Muscle of arm (tissue), 12 donors: Measurements from ENCODE around the gene WNT7A. TPM values are rescaled to one million over a fixed set of nuclear protein-coding genes. Genes with fewer than 3 reads are reported as not detected.

ENCODE experiments used
- DNase-seq: peaks from one replicate; pipeline ENCODE4 v3.0.0-alpha.2; 2013
- polyA plus RNA-seq, 12 donors: library from polyadenylated mRNA; unstranded; fragments of 120-200 nt; gene quantifications; one replicate each; pipeline ENCODE4 v1.2.1, GENCODE V29; 2013; ENCODE audit not compliant: insufficient read length in 12 of 12

Gene WNT7A
- polyA plus RNA-seq, 12 donors = 0.04 to 4.5 (median 0.12) TPM; not detected in 5

DNA sequence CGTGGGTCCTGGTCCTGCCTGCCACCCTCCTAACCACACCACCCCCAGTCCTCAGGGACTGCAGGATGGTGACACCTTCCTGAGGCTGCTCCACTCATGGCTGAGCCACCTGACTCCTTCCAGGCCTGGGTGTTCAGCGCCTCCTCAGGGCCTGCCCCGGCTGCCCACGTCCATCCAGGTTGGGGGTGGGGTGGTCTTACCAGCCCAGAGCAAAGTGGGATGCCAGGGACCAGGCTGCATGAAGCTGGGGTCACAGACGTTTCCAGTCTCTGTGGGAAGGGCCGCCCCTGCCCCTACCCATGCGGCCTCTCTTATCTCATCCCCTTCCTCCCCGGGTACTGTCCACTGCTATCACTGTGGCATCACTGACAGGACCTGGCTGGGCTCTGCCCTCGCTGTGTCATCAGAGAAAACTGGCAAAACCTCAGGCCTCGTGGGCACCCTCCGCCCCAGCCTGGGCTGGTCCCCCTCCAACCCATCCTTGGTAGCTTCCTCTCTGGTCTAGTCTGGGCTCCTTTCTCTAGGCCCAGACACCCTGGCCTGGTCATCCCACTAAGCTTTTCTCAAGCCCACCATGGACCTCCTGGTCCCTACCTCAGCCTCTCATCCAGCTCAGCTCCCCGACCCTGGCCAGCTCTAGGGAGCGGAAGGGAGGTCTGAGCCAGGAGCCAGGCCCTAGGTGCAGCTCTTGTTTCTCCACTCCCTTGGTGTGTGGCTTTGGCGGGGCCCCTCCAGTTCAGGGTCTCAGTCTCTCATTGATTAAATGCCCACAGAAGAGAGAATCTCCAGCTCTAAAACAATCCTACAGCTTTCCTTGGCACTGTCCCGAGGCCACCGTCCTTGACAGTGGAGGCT, 32.9 kb downstream of the WNT7A start:
- no peak for DNase-seq

DNA sequence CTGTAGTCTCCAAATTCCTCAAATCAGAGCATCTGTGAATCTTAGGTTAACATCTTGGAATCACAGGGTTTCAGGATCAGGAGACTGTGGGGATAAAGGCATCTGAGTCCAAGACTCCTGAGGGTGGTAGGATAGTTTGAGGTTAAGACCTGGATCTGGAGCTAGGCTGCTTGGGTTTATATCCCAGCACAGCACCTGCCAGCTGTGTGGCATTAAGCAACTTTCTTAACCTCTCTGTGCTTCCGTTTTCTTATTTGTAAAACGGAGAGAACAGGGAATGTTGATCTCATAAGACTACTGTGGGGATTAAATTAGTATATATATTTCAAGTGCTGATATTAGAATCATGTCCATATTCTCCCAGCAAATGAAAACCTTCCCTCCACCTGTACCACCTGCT, 33.6 kb downstream of the WNT7A start:
- no peak for DNase-seq

DNA sequence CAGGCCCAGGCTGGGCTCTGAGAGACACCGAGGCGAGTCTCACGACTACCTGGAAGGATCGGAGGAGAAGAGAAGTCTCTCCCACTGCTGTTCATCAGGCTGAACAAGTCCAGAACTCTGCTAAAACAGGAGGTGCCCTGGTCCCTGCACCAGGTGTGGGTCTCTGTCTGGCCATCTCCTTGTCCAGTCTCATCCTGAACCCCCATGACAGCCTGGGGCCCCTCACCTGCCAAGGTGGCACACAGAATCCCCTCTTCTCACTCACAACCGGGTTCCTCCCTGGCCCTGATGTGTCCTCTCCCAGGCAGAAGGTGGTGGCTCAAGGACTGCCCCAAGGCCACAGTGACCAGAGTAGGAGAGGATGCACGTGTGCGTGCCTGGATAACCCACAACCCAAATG, 34.1 kb downstream of the WNT7A start:
- DNase-seq = no peak

DNA sequence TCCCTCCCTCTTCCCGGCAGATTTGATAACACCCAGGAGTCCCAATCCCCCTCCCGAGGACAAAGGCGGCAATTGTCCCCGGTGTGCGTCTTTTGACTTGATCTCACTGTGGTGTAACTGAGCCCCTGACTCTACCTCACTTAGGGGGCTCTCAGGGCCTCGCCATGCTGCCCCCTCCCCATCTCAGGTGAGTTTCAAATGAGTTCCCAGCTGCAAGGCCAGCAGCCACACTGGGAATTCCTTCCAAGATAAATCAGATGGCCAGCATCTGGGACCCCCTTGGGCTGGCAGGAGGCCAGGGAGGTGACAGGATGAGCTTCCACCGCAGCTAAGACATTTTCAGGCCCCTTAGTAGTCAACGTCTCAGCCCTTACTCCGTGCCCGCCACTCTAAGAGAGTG, 35.0 kb downstream of the WNT7A start:
- no peak for DNase-seq

DNA sequence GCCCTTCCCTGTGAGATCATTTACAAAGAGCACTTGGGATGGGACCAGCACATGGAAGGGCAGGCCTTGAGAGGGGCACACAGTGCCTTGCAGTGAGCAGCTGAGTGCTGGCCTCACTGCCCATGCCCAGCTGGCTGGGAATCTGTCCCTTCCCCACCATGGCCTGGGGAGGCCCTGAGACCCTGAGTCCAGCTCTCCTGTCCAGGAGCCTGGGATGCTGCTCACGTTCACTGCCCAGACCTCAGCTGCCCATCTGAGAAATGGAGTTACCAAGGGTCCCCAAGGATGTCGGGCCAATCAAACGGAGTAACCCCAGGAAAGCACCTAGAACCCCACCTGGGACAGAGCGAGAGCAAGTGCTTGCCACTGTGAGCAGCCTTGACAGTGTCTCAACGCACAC, 35.6 kb downstream of the WNT7A start:
- DNase-seq = no peak

DNA sequence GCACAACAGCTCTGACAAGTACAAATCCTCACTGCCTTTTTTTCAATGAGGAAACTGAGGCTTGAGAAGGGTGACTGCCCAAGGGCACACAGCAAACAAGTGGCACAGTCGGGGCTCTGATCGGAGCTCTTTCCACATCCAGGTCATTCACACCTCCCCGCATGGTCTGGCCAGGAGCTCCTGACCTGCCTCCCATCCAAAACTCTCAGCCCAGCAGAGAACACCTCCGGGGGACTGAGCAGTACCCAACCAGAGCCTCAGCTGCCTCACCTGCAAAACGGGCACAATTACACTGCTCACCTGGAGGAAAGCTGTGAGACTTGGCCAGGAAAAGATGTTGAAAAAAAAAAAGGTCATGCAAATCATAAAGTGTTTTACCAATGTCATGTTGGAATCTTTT, 36.5 kb downstream of the WNT7A start:
- no peak for DNase-seq

DNA sequence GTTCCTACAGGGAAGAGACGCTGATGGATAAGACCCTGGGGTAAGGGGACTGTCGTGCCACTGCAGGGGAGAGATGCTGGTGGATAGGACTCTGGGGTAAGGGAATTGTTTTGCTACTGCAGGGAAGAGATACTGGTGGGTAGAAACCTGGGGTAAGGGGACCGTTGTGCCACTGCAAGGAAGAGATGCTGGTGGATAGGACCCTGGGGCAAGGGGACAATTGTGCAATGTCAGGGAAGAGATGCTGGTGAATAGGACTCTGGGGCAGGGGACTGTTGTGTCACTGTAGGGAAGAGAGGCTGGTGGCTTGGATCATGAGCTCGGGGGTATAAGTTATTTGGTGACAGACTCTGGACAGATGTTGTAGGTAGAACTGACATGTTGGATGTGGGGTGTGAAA, 37.6 kb downstream of the WNT7A start:
- no peak for DNase-seq

DNA sequence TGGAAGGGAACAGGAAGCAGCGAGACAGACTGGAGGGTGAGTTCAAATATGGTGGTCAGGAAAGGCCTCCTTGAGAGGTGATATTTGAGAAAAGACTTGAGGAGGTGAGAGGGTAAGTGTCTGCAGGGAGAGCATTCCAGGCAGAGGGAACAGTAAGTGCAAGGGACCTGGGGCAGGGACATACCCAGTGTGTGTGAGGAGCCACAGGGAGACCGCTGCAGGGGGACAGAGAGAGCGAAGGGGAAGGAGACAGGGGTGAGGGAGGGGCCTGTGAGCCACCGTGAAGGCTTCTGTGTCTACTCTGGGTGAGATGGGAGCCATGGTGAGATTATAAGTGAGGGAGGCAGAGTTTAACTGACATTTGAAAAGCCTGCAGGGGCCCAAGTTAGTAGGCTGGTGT, 38.0 kb downstream of the WNT7A start:
- DNase-seq = no peak

DNA sequence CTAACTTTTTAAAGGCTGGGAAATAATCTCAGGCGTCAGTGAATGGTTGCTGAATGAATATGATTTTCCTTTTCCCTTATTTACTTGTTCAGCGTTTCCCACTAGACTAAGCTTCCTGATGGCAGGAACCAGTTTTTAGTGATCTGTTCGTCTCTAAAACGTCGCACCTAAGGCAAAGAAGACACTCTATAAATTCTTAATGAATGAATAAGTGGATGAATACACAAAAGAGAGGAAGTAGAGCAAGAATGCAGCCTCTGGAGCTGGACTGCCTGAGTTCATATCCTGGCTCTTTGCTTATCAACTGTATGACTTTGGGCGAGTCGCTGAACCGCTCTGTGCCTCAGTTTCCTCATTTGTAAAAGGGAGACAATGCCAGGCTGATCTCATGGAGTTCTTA, 38.7 kb downstream of the WNT7A start:
- no peak for DNase-seq

DNA sequence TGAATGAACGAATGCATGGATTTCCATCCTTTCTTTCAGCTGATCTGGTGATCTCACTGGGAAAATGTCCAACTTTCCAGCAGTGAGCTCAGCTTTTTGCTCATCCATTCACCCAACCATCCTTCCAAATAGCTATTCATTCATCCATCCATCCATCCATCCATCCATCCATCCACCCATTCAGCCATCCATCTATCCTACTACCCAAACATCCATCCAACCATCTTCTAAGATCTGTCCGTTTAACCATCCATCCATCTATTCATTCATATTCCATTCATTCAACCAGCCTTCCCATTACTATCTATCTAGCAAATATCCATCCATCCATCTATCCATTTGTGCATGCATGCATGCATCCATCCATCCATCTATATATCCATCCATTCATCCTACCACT, 39.4 kb downstream of the WNT7A start:
- no peak for DNase-seq

DNA sequence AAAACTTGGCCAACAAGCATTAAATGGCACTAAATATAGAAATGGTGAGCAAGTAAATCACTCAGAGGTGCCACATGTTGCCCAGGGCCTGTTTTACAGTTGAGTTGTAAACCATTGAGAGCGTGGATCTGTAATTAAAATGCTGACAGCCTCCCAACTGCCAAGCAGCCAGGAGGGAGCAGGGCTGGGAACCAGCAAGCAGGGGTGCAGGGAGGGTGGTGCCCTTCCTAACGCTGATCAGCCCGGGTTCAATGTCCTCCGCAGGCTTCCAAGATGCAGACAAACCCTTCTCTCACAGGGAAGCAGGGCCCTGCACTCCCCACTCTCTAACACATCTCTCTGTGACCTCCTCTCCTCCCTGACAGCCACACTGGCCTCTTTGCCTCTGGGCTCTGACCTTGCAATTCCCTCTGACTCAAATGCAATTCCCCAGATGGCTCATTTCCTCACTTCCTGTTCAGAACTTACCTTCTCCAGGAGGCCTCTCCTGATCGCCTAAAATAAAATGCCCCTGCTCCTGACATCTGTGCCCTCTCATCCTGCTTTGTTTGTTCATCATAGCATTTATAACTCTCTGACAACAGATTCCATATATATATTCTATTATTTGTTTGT, 40.0 kb downstream of the WNT7A start:
- DNase-seq = no peak

DNA sequence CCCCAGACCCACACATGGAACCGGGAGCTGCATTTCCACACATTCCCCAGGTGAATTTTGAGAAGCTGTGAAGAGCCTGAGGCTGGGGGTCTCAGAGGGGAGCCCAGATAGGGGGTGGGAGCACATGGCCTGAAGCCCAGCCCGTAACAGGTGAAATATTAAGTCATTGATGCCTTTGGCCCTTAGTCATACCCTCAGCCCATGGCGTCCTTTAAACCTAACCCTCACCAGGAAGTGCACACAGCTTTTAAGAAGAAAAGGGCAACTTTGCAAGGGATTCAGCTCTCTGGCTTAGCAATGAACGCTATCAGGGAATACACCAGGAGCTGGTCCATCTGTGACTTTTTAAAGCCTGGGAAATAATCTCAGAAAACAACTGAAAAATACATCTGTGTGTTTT, 40.6 kb downstream of the WNT7A start:
- no peak for DNase-seq

DNA sequence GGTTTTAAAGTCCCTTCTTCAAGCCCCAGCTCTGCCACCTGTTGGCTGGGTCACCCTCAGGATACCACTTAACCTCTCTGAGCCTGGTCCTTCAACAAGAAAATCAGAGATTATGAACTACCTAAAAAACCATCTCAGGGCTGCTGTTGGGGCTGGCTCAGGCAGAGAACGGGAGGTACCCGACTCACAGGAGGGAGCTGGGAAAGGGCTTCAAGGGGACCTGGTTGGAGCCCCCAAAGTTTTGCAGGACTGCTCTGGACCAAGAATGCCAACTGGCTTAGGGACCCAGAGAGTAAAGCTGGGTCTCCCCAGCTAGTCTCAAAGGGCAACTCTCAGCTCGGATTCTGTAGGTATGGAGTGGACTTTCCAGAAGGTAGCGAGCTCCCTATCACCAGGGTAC, 41.5 kb downstream of the WNT7A start:
- DNase-seq = no peak

DNA sequence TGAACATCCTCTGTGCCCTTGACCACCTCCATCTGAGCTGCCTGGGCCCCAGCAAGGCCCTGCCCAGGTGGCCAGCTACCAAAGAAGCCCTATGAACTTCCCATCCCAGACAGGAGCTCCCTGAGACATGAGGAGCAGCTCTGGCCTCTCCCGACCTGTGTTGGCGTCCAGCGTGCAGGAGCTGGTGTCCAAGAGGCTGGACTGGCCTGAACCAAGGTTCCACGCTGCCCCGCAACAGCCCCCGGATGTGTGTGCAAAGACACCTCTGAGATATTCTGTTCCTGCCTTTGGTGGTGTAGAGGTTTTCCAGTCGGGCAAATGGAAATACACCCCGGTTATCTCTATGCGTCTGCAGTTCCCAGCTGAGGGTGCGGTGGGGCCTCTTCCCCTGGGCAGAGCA, 42.1 kb downstream of the WNT7A start:
- no peak for DNase-seq

DNA sequence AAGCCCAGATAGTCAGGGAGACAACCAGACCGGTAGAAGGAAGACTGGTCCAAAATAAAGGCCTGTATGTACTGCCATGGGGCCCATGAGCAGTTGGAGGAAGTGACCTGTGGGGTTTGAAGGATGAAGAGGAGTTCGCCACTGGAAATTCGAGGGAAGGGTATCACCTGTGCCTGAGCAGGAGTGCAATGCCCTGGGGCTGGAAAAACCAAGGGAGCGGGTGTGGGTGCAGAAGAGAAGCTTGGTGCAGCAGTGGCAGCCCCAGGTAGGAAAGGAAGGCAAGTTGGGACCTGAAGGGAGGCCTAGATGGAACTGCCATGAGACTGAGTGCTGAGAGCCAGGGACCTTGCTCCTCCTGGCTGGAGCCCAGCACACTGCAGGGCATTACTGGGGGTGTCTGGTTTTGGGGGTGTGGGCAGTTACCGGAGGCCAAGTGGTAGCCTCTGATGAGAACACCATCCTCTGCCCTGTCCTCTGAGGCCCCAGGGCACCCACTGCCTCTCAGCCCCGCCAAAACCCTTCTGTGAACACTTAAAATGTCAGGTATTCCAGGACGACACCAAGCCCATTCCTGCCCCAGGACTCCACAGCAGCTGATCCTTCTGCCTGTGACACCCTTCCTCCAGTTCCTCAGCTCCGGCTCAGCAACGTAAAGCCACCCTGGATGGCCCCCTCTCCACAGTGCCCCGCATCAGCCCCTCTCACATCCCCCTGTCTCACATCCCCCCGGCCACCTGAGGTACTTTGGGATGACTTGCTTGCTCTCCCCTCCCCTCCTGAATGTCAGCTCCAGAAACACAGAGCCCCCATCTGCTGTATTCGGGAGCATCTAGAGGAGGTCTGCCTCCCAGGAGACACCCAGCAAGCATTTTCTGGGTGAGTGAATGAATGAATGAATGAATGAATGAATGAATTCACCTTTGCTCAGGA, 42.9 kb downstream of the WNT7A start:
- no peak for DNase-seq

DNA sequence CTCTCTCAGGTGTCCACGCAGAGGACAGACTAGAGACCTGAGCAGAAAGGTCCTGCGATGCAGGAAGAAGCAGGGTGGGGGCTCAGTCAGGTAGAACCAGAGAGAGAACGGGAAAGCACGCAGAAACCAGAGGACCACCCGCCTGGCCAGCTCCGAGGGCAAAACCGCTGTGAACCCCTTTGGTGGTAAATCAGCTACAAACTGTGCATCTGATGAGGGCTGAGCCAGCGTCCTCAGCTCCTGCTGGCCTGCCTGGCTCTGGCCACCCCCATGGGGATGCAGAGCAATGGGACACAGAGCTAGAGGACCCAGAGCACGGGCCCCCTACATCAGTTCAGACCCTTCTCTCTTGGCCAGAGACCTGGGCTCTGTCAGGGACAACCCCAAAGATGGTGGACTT, 44.6 kb downstream of the WNT7A start:
- no peak for DNase-seq

DNA sequence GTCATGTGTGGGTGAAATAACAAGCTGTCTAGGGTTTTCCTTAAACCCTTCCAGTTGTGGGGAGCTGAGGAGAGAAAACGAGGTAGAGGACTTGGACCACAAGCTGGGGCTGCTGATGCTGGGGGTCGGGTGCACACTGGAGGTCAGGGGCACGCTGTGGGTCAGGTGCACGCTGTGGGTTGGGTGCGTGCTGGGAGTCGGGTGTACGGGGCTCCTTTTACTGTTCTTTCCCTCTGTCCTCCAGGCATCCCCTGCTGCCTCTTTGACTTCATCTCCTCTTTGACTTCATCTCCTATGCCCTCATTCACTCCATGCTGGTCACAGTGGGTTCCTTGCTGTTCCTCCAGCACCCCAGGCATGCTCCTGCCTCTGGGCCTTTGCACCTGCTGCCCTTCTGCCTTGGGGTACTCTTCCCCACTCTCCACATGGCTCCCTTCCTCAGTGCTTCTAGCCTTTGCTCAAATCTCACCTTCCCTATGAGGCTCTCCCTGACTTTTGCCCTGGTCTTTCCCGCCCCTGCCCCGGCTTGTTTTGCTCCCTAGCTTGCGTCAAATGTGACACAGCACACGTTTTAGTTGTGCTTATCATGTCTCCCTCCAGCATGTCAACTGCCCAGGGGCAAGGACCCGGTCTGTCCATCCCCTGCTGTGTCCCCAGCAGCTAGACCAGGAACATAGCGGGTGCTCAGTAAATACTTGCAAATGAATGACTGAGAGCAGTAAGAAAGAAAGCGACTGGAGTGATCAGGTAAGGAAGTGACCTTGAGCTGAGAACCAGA, 45.4 kb downstream of the WNT7A start:
- no peak for DNase-seq

DNA sequence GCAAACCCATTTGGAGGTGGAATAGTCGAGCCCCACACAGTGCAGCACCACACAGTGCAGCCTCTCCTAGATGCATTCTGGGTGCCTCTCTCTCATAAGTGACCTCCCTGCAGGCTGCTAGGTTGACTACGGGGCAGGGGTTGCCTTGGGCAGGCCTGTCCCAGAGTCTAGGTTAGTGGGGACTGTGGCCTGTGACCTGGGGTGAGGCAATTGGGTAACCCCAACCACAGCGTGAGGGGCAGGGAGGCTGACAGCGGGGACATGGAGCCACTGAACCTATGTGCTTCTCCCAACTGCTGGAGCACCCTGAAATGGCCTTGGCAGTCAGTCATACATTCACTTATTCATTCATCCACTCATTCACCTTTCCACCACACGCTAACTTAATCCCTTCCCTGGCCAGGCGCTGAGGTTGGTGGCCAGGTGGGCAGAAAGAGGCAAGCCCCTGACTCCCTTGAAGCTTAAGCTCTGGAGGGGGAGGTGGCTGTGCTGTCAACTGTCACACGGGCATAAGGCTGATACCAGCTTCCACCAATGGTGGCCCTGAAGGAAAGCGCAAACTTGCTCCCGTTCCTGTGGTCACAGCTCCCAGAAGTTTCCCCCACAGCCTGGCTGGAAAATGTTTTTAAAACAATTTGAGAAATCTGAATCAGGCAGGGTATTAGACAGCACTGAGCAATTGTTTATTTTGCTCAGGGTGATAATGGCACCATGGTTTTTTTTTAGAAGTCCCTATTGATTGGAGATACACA, 46.2 kb downstream of the WNT7A start:
- no peak for DNase-seq

DNA sequence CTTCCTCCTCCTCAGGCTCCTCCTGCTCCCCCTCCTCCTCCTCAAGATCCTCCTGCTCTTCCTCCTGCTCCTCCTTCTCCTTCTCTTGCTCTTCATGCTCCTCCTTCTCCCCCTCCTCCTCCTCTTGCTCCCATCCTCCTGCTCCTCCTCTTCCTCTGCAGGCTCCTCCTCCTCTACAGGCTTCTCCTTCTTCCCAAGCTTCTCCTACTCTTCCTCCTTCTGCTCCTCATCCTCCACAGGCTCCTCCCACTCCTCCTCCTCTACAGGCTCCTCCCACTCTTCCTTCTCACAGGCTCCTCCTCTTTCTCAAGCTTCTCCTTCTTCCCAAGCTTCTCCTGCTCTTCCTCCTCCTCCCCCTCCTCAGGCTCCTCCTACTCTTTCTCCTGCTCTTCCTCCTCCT, 47.7 kb downstream of the WNT7A start:
- DNase-seq = no peak

DNA sequence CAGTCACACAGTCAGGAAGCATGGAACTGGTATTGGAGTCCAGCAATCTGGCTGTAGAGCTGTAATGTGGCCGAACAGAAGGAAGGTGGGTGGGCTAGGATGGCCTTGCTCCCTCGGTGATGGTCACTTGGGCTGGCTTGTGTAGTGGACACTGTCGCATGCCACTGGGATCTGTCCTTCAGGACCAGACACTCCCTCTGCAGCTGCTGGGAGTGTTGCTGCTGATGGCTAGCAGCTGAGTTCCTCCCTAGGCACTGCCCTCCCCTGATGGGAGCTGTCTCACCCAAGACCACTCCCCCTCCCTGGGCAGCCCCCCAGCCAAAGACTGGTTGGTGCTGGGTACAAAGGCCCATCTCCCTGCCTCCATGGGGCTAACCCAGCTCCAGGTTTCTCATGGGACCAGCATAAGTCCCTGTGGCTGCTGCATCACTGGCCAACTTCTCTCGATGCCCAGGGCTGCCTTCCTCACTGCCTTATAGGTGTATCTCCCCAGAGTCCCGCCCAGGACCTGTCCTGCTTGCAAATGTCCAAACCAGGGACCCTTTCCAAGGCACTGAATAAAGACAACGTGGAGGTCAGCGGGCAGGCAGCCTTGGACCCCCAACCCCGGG, 48.4 kb downstream of the WNT7A start:
- no peak for DNase-seq

DNA sequence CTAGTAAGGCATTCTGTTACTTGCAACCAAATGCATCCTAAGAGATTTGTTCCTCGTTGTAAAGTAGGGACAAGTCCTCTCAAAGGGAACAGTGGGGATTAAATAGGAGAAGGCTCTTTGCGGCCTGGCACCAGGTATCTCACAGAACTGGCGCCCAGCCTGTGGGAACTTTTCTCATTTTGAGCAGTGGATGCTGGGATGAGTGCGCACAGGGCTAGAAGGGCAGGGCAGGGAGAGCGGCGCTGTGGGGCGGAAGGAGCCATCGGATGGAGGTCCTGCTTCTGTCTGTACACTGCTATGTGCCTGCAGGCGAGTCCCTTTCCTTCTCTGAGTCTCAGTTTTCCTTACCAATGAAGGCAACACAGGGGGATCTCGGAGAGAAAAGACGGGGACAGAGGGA, 50.6 kb downstream of the WNT7A start:
- DNase-seq = no peak
